H9 (cell line): Measurements from ENCODE around the gene DAP3. TPM values are rescaled to one million over a fixed set of nuclear protein-coding genes. Genes with fewer than 3 reads are reported as not detected.

Experiments
- DNase-seq: peaks from one replicate; pipeline ENCODE4 v3.0.0-alpha.2; 2017
- H2AFZ ChIP-seq: one replicate; pipeline ENCODE4 v1.6.1; 2013; ENCODE audit warnings: mild to moderate bottlenecking, low read length, control low read depth, moderate library complexity
- H2AK5ac ChIP-seq: 2 replicates; pipeline ENCODE4 v1.6.1; 2013; ENCODE audit warnings: low read length, control low read depth, mixed read lengths; ENCODE audit not compliant: insufficient read length
- H2BK120ac ChIP-seq: one replicate; pipeline ENCODE4 v1.6.1; 2013; ENCODE audit warnings: low read depth, mild to moderate bottlenecking, low read length, control low read depth, inconsistent platforms; ENCODE audit not compliant: poor library complexity, severe bottlenecking
- H2BK12ac ChIP-seq: 2 replicates; pipeline ENCODE4 v1.6.1; 2013; ENCODE audit warnings: low read length, control low read depth, mixed read lengths, low read depth; ENCODE audit not compliant: insufficient read length
- H2BK15ac ChIP-seq: 2 replicates; pipeline ENCODE4 v1.6.1; 2013; ENCODE audit warnings: low read depth, low read length, control low read depth
- H2BK20ac ChIP-seq: one replicate; pipeline ENCODE4 v1.6.1; 2013; ENCODE audit warnings: low read depth, mild to moderate bottlenecking, low read length, control low read depth, inconsistent platforms; ENCODE audit not compliant: poor library complexity, severe bottlenecking
- H2BK5ac ChIP-seq: 2 replicates; pipeline ENCODE4 v1.6.1; 2013; ENCODE audit warnings: low read length, control low read depth, mixed read lengths; ENCODE audit not compliant: insufficient read length
- H3K14ac ChIP-seq: 2 replicates; pipeline ENCODE4 v1.6.1; 2013; ENCODE audit warnings: low read length, control low read depth; ENCODE audit not compliant: insufficient read depth
- H3K18ac ChIP-seq: 2 replicates; pipeline ENCODE4 v1.6.1; 2013; ENCODE audit warnings: low read depth, mild to moderate bottlenecking, mixed read lengths, low read length, control low read depth; ENCODE audit not compliant: insufficient read length
- H3K23ac ChIP-seq: 2 replicates; pipeline ENCODE4 v1.6.1; 2013; ENCODE audit warnings: low read length, control low read depth, mixed read lengths, low read depth; ENCODE audit not compliant: insufficient read length
- H3K23me2 ChIP-seq: 2 replicates; pipeline ENCODE4 v1.6.1; 2013; ENCODE audit warnings: low read depth, mild to moderate bottlenecking, mixed read lengths, low read length, control low read depth; ENCODE audit not compliant: insufficient read length, poor library complexity, severe bottlenecking
- H3K27ac ChIP-seq: 2 replicates; pipeline ENCODE4 v1.5.1; 2013; ENCODE audit warnings: low read length, control low read depth, mixed read lengths, low read depth; ENCODE audit not compliant: insufficient read length
- H3K27me3 ChIP-seq: 2 replicates; pipeline ENCODE4 v1.6.1; 2013; ENCODE audit warnings: low read length, control low read depth, inconsistent platforms; ENCODE audit not compliant: insufficient read depth
- H3K4ac ChIP-seq: 2 replicates; pipeline ENCODE4 v1.6.1; 2013; ENCODE audit warnings: low read depth, mild to moderate bottlenecking, control low read depth, inconsistent platforms, low read length, moderate library complexity
- H3K4me1 ChIP-seq: 2 replicates; pipeline ENCODE4 v1.6.1; 2013; ENCODE audit warnings: low read length, control low read depth, inconsistent platforms; ENCODE audit not compliant: insufficient read depth
- H3K4me2 ChIP-seq: 2 replicates; pipeline ENCODE4 v1.6.1; 2013; ENCODE audit warnings: low read length, control low read depth, mixed read lengths; ENCODE audit not compliant: insufficient read length, insufficient read depth
- H3K56ac ChIP-seq: 2 replicates; pipeline ENCODE4 v1.6.1; 2013; ENCODE audit warnings: low read depth, mild to moderate bottlenecking, mixed read lengths, low read length, control low read depth; ENCODE audit not compliant: insufficient read length
- H3K79me1 ChIP-seq: 2 replicates; pipeline ENCODE4 v1.6.1; 2013; ENCODE audit warnings: low read depth, mild to moderate bottlenecking, moderate library complexity, low read length, control low read depth, inconsistent platforms; ENCODE audit not compliant: insufficient read depth, poor library complexity, severe bottlenecking
- H3K79me2 ChIP-seq: 2 replicates; pipeline ENCODE4 v1.6.1; 2013; ENCODE audit warnings: low read length, control low read depth, inconsistent platforms; ENCODE audit not compliant: insufficient read depth
- H3K9ac ChIP-seq: 2 replicates; pipeline ENCODE4 v1.6.1; 2013; ENCODE audit warnings: low read length, control low read depth, mixed read lengths; ENCODE audit not compliant: insufficient read length; ENCODE audit errors: extremely low read depth
- H3K9me3 ChIP-seq: one replicate; pipeline ENCODE4 v1.6.1; 2013; ENCODE audit warnings: low read depth, low read length, inconsistent platforms; ENCODE audit not compliant: control insufficient read depth
- H3T11ph ChIP-seq: one replicate; pipeline ENCODE4 v1.6.1; 2013; ENCODE audit warnings: mild to moderate bottlenecking, low read length, control low read depth, inconsistent platforms
- H4K20me1 ChIP-seq: one replicate; pipeline ENCODE4 v1.6.1; 2013; ENCODE audit not compliant: control insufficient read depth, insufficient read length, insufficient read depth
- H4K5ac ChIP-seq: 2 replicates; pipeline ENCODE4 v1.6.1; 2013; ENCODE audit warnings: low read depth, mild to moderate bottlenecking, mixed read lengths, low read length, control low read depth; ENCODE audit not compliant: insufficient read length
- H4K8ac ChIP-seq: replicated peaks from 2 replicates; pipeline ENCODE4 v1.6.1; 2013; ENCODE audit warnings: low read length, control low read depth, mixed read lengths, low read depth; ENCODE audit not compliant: insufficient read length
- H4K91ac ChIP-seq: 2 replicates; pipeline ENCODE4 v1.6.1; 2013; ENCODE audit warnings: low read depth, mild to moderate bottlenecking, moderate library complexity, mixed read lengths, low read length, control low read depth; ENCODE audit not compliant: insufficient read length
- H3K27ac Mint-ChIP-seq, 3 experiments: 2 replicates in 2 of 3; 3 replicates in 1 of 3; pipeline ENCODE4 v1.8.0; 2020 to 2021; ENCODE audit warnings: mixed read lengths in 3 of 3, mild to moderate bottlenecking in 1 of 3, moderate library complexity in 1 of 3
- H3K27me3 Mint-ChIP-seq: 2 replicates; pipeline ENCODE4 v1.8.0; 2021; ENCODE audit warnings: low read depth, mild to moderate bottlenecking, moderate library complexity, mixed read lengths
- H3K36me3 Mint-ChIP-seq, 3 experiments: 2 replicates in 2 of 3; 3 replicates in 1 of 3; pipeline ENCODE4 v1.8.0; 2020 to 2021; ENCODE audit warnings: low read depth in 3 of 3, mixed read lengths in 3 of 3; ENCODE audit not compliant: insufficient read depth in 1 of 3
- H3K4me1 Mint-ChIP-seq, 2 experiments: 2 replicates each; pipeline ENCODE4 v1.8.0; 2020; ENCODE audit warnings: mixed read lengths in 2 of 2
- H3K4me3 Mint-ChIP-seq, 2 experiments: 2 replicates in 1 of 2; 3 replicates in 1 of 2; pipeline ENCODE4 v1.8.0; 2020 to 2021; ENCODE audit warnings: mild to moderate bottlenecking in 2 of 2, mixed read lengths in 2 of 2, moderate library complexity in 1 of 2
- H3K9me3 Mint-ChIP-seq, 2 experiments: 2 replicates in 1 of 2; 3 replicates in 1 of 2; pipeline ENCODE4 v1.8.0; 2020; ENCODE audit warnings: mild to moderate bottlenecking in 2 of 2, mixed read lengths in 2 of 2, moderate library complexity in 1 of 2
- WGBS: extraction: QIAGEN DNeasy Blood & Tissue Kit; methylation state at CpG from one replicate; pipeline ENCODE4 v1.1.7; 2013; ENCODE audit warnings: missing lambda C conversion rate, low lambda C conversion rate, mixed read lengths; ENCODE audit not compliant: insufficient read length; ENCODE audit errors: extremely low coverage; 5-methylcytosine and 5-hydroxymethylcytosine counted together
- total RNA-seq: library from RNA; stranded (reverse); gene quantifications from 2 replicates; pipeline ENCODE4 v1.2.1, GENCODE V29; 2021
- TF ChIP-seq, protein P1 (sequence below): fragments of 200-600 bp; sonication (generic); conservative IDR thresholded peaks from 3 replicates; pipeline ENCODE4 v1.8.0; 2021; ENCODE audit warnings: antibody characterized with exemption, mild to moderate bottlenecking

Gene DAP3
- total RNA-seq, 1 experiment from 2014 or later: 114 TPM

DNA sequence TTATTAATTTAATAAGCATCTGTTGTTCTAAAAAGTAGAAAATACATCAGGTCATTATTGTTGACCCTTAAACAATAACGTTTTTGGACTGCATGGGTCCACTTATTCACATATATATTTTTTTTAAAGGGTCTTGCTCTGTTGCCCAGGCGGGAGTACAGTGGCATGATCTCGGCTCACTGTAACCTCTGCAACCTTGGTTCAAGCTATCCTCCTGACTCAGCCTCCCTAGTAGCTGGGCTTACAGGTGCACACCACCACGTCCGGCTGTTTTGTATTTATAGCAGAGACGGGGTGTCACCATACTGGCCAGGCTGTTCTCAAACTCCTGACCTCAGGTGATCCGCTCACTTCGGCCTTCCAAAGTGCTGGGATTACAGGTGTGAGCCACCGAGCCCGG is 53.0 kb downstream of the DAP3 start:
- TF ChIP-seq, protein P1, sequence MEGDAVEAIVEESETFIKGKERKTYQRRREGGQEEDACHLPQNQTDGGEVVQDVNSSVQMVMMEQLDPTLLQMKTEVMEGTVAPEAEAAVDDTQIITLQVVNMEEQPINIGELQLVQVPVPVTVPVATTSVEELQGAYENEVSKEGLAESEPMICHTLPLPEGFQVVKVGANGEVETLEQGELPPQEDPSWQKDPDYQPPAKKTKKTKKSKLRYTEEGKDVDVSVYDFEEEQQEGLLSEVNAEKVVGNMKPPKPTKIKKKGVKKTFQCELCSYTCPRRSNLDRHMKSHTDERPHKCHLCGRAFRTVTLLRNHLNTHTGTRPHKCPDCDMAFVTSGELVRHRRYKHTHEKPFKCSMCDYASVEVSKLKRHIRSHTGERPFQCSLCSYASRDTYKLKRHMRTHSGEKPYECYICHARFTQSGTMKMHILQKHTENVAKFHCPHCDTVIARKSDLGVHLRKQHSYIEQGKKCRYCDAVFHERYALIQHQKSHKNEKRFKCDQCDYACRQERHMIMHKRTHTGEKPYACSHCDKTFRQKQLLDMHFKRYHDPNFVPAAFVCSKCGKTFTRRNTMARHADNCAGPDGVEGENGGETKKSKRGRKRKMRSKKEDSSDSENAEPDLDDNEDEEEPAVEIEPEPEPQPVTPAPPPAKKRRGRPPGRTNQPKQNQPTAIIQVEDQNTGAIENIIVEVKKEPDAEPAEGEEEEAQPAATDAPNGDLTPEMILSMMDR: no peak

More for the DNA sequence above, 53.0 kb downstream of the DAP3 start:
- WGBS: no CpG with 5 or more reads among the region's 10 CpGs
- H3K23me2 ChIP-seq: no peaks in the 10 kb centered on the region
- H4K8ac ChIP-seq: no peak overlapping the region
- H3K27me3 ChIP-seq: no peaks in the 10 kb centered on the region
- H3K4me1 ChIP-seq: no peaks in the 10 kb centered on the region
- no peak overlapping the region for H4K91ac ChIP-seq
- H2BK120ac ChIP-seq: no peak overlapping the region
- no peak overlapping the region for H3K56ac ChIP-seq
- Mint-ChIP-seq H3K9me3 (no peaks in the 10 kb centered on the region), H3K4me1 (no peaks in the 10 kb centered on the region), H3K27ac (no peak overlapping the region), H3K4me3 (no peak overlapping the region), H3K36me3 (peaks cover 7 to 19% (median 19%) of the 10 kb centered on the region in 3 experiments; a peak in 6 of 7 replicates), H3K27me3 (no peaks in the 10 kb centered on the region)
- no peak overlapping the region for H3K14ac ChIP-seq
- no peak overlapping the region for H2BK12ac ChIP-seq
- no peak overlapping the region for H2BK15ac ChIP-seq
- H3K27ac ChIP-seq: no peak overlapping the region
- no peak overlapping the region for H3T11ph ChIP-seq
- no peak overlapping the region for H3K18ac ChIP-seq
- H2BK20ac ChIP-seq: no peak overlapping the region
- no peaks in the 10 kb centered on the region for H3K79me1 ChIP-seq
- no peak overlapping the region for H3K4me2 ChIP-seq
- H3K9me3 ChIP-seq: no peaks in the 10 kb centered on the region
- no peak overlapping the region for H4K5ac ChIP-seq
- no peak overlapping the region for H3K9ac ChIP-seq
- H3K4ac ChIP-seq: no peak overlapping the region
- no peaks in the 10 kb centered on the region for H4K20me1 ChIP-seq
- no peak overlapping the region for H2AK5ac ChIP-seq
- no peak for DNase-seq
- H2BK5ac ChIP-seq: no peak overlapping the region
- H2AFZ ChIP-seq: no peak overlapping the region
- no peak overlapping the region for H3K23ac ChIP-seq
- H3K79me2 ChIP-seq: no peaks in the 10 kb centered on the region
